ENCODE results near the gene JADE2.

- no peak for TF ChIP-seq CTCF (IDR thresholded peaks at IDR 0.05; ENCODE audit: low read length)
- no peak for TF ChIP-seq EZH2 (IDR thresholded peaks at IDR 0.05; ENCODE audit: borderline replicate concordance, low read length)
Observed at GRCh38 chr5:134590992-134591659, 65.7 kb downstream of the JADE2 start.

All from OCI-LY1 (cell line).